ENCODE results near the gene NTN4.
"Not testable (repeated sequence)": the region's sequence is repeated elsewhere in the genome, so short reads cannot be mapped to it uniquely, and the experiment has no call there.

NTN4 gene

GRCh38 chr12:95621725-95622124, 168.8 kb downstream of the NTN4 start:
- DNase-seq = no peak

DNA sequence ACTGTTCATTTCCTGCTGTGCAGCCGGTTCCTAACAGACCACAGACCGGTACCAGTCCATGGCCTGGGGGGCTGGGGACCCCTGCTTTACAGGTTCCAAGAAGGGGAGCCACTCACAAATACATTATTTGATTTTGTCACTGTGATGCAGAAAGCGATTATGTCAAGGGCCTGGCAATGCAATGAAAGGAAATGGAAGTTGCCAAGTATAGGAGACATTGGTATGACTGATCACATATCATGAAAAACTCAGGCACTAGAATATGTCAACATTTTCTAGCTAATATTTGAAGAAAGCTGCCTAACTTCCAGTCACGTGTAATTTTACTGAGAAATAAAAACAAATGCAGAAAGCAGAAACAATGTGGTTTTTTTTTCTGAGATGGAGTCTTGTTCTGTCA, 170.4 kb downstream of the NTN4 start:
- no peak for DNase-seq

DNA sequence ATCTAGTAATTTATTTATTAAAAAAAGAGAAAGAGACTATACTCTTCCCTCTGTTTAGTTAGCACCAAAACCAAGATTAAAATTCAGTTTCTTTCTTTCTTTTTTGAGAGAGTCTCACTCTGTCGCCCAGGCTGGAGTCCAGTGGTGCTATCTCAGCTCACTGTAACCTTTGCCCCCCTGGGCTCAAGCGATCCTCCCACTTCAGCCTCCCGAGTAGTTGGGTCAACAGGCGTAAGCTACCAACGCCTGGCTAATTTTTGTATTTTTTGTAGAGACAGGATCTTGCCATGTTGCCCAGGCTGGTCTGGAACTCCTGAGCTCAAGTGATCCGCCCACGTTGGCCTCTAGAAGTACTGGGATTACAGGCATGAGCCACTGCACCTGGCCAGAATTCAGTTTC, 174.1 kb downstream of the NTN4 start:
- not testable (repeated sequence) for DNase-seq

- no peak for DNase-seq
Observed at GRCh38 chr12:95615749-95616148, 174.8 kb downstream of the NTN4 start.

GRCh38 chr12:95614390-95614982, 176.1 kb downstream of the NTN4 start:
- DNase-seq = no peak

GRCh38 chr12:95613021-95613420, 177.5 kb downstream of the NTN4 start:
- DNase-seq = no peak

GRCh38 chr12:95611676-95612309, 178.8 kb downstream of the NTN4 start:
- no peak for DNase-seq

DNA sequence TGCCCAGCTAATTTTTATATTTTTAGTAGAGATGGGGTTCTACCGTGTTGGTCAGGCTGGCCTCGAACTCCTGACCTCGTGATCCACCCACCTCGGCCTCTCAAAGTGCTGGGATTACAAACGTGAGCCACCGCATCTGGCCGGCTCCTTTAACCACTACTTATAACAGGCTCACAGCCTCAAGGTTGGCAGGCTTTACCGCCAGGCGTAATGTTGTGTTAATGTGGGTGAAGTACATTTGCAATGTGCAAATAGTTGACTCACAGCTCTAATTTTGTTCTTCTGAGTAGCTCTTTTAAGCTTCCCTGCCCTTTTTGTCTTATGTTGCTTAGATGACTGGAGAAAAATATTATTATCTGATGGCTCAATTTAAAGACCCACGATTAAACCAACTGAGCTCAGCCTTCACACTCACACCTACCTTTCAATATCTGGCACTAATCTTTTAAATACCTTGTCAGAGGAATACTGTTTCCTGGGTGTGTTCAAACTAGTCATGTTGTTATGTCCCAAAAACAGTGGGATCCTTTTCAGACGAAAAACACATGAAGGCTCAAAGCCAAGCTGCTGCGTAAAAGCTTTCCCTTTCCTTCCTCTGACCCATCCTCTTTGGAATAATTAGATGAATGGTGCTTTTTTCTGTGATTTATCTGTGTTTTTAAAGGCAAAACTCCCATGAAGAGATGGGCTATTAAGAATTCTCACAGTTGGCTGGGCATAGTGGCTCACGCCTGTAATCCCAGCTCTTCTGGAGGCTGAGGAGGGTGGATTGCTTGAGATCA, 182.1 kb downstream of the NTN4 start:
- DNase-seq = no peak

All from cerebellar nuclear complex (tissue), 1 donor.